Measurements from ENCODE around the gene ANKRD1. TPM values are rescaled to one million over a fixed set of nuclear protein-coding genes. Genes with fewer than 3 reads are reported as not detected.
A peak's percentile ranks its signal among the peaks of the same experiment; 100 is the strongest.

Gene ANKRD1
- total and polyA plus RNA-seq, 12 donors = 1,390 to 8,287 (median 4,440) TPM

DNA sequence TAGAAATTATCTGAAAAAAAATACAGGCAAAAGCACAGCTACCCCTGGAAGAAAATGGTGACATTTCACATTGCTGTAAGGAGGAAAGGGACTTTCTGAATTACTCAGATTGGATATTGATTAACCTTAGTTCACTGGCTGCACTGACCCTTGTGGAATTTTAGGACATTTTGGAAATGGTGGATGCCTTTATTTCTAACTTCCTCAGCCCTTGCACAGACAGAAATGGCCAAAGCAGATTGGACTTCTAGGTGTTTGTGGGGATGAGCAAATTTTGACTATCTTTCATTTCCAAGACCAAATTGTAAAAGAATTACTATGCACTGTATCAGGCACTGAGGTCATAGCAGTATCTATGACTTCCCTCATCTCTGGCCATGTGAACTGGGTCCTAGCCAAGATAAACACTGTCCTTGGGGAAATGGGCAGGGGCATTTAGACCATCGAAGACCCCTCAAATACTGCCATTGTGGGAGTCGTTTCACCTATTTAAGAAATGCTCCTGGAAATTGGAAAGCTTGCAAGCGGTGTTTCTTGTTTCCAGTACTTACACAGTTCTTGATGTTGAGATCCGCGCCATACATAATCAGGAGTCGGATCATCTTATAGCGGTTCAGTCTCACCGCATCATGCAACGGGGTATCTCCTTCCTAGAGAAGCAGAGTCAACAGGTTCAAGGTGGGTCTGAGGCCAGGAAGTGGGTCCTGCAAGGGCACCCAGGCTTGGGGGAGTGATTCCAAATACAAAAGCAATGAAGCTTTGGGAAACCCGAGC, 5.7 kb downstream of the ANKRD1 start:
- H3K27me3 ChIP-seq = no peaks in the 10 kb centered on the region
- peak overlapping the region in 4 of 10 donors; percentile 9 to 23 (median 16) for H3K4me3 ChIP-seq
- peak overlapping the region in 4 of 10 donors; percentile 43 to 91 (median 66) for H3K27ac ChIP-seq
- no peak for TF ChIP-seq CTCF (IDR thresholded peaks at IDR 0.05)
- H3K4me1 ChIP-seq = peaks cover 0 to 9% (median 0%) of the 10 kb centered on the region in 9 donors
- H3K36me3 ChIP-seq = peaks cover 0 to 53% (median 0%) of the 10 kb centered on the region in 9 donors
- 59 to 61% methylated on average over 10 of the region's 10 CpGs for WGBS, 2 donors
- H3K9me3 ChIP-seq = no peaks in the 10 kb centered on the region
- intact Hi-C loops (cut with DNase I) = loop anchor here in 4 of 10 donors (2.0 to 10.0 kb wide), 3 partner anchors 54 to 340 kb away; no protein-coding TSS in a partner anchor
- DNase-seq = no peak
- peak in 1 of 8 donors; percentile 3 for ATAC-seq

DNA sequence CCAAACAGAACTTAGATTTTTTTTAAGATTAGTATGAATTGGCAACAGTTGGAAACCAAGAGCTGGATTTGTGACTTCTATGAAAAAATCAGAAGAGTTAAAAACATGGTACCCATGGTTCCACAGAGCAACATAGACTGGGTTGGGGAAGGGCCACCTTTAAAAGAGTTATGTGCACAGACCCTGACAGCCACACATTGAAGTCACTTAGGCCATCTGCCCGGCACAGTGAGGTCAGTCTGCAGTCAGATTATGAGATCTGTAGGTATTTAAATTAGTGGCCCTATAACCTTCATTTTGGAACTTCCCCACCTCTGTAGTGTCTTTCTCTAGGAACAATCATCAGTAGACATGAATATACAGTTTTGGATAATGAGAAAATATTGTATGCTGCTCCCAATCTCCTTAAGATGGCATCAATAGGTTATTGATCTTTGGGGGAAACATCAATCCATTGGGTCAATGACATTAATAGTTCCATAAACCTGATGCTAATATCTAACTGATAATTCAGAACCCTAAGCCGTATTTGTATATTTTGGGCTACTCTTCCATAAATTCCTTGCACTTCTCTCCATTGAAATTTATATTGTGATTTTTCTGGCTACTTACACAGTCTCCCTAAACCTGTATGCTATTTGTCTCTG, 7.0 kb downstream of the ANKRD1 start:
- H3K27me3 ChIP-seq = no peaks in the 10 kb centered on the region
- 74 to 80% methylated on average over 2 of the region's 2 CpGs for WGBS, 2 donors
- peak overlapping the region in 1 of 10 donors; percentile 91 for H3K27ac ChIP-seq
- H3K36me3 ChIP-seq = peaks cover 0 to 53% (median 0%) of the 10 kb centered on the region in 9 donors
- peaks cover 0 to 9% (median 0%) of the 10 kb centered on the region in 9 donors for H3K4me1 ChIP-seq
- no peak for ATAC-seq
- no peak for DNase-seq
- no peaks in the 10 kb centered on the region for H3K9me3 ChIP-seq
- no peak overlapping the region for H3K4me3 ChIP-seq
- intact Hi-C loops (cut with DNase I) = loop anchor here in 5 of 10 donors (2.0 to 10.0 kb wide), 4 partner anchors 55 to 341 kb away; no protein-coding TSS in a partner anchor
- no peak for TF ChIP-seq CTCF (IDR thresholded peaks at IDR 0.05)

DNA sequence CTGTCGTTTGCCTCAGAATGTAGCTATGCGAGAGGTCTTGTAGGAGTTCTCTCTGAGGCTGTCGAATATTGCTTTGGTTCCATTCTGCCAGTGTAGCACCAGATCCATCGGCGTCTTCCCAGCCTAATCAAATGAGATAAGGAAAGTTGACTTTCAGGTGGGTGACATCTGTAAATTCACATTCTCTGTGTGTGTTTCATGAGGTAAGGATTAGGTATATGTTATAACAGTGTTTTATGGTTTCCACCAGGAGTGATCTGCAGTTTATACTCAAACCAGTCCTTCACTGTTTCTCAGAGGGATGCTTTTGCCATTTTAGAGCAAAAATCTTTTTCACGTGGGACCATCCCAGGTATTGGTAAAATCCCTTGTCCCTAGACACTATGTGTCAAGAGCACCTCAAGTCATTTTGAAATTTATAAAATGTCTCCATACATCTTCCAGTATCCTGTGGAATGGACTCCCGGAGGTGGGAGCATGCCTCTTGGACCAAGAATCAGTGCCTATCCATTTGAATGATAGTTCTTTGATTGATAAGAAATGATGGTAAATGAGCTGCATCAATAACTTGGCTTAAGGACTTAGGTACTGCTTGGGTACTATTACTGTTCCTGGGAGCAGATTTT, 7.9 kb downstream of the ANKRD1 start:
- no peak for TF ChIP-seq CTCF (IDR thresholded peaks at IDR 0.05)
- DNase-seq (no peak), ATAC-seq (peak in 6 of 8 donors; percentile 1 to 4 (median 2))
- peaks cover 0 to 43% (median 0%) of the 10 kb centered on the region in 9 donors for H3K36me3 ChIP-seq
- peak overlapping the region in 3 of 10 donors; percentile 6 to 34 (median 16) for H3K27ac ChIP-seq
- intact Hi-C loops (cut with DNase I) = loop anchor here in 5 of 10 donors (2.0 to 10.0 kb wide), 3 partner anchors 338 to 342 kb away; no protein-coding TSS in a partner anchor
- H3K27me3 ChIP-seq = no peaks in the 10 kb centered on the region
- no peak overlapping the region for H3K4me3 ChIP-seq
- H3K9me3 ChIP-seq = no peaks in the 10 kb centered on the region
- peaks cover 0 to 9% (median 0%) of the 10 kb centered on the region in 9 donors for H3K4me1 ChIP-seq
- 75 to 78% methylated on average over 7 of the region's 7 CpGs for WGBS, 2 donors

DNA sequence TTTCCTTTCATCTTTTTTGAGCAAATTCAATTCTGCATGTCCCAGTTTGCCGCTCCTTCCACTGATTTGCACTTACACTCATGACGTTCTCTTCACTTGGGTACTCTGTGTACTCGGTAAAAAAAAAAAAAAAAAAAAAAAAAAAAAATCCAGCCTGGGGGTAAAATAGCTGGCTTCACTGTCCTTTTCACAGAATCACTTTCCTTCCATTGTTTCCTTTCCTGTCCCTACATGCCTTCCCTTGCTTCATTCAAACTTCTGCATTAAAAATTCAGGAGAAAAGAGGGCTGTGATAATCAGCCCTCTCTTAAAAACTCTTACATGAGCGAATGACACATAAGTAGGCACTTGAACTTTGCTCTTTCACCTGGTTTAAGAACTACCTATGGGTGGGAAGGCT, 8.7 kb downstream of the ANKRD1 start:
- WGBS, 2 donors = 44 to 52% methylated on average over 4 of the region's 4 CpGs
- Histone ChIP-seq H3K4me1 (peaks cover 0 to 9% (median 0%) of the 10 kb centered on the region in 9 donors), H3K27ac (peak overlapping the region in 4 of 10 donors; percentile 6 to 27 (median 22)), H3K9me3 (no peaks in the 10 kb centered on the region), H3K36me3 (peaks cover 0 to 41% (median 0%) of the 10 kb centered on the region in 9 donors), H3K4me3 (no peak overlapping the region), H3K27me3 (no peaks in the 10 kb centered on the region)
- intact Hi-C loops (cut with DNase I) = loop anchor here in 5 of 10 donors (2.0 to 10.0 kb wide), 3 partner anchors 339 to 343 kb away; no protein-coding TSS in a partner anchor
- TF ChIP-seq CTCF (IDR thresholded peaks at IDR 0.05) = no peak
- ATAC-seq = peak in 2 of 8 donors; percentile 3 to 6
- DNase-seq = no peak
